HEK293 (cell line): ENCODE data around the gene GPC2.

Source experiments
- GFI1B ChIP-seq: fragments of 450-650 bp; formaldehyde crosslinking; IDR thresholded peaks from 2 replicates; pipeline ENCODE4 v1.5.1; 2016; ENCODE audit warnings: missing biosample characterization, missing genetic modification characterization
- KLF1 ChIP-seq: fragments of 450-650 bp; formaldehyde crosslinking; IDR thresholded peaks from 2 replicates; pipeline ENCODE4 v1.5.1; 2016; ENCODE audit warnings: missing biosample characterization, missing genetic modification characterization
- KLF10 ChIP-seq: fragments of 450-650 bp; IDR thresholded peaks from 2 replicates; pipeline ENCODE4 v1.5.1; 2018; ENCODE audit warnings: missing biosample characterization, mild to moderate bottlenecking, missing genetic modification characterization
- OVOL3 ChIP-seq: fragments of 450-650 bp; formaldehyde crosslinking; IDR thresholded peaks from 2 replicates; pipeline ENCODE4 v1.5.1; 2016; ENCODE audit warnings: missing biosample characterization, missing genetic modification characterization
- PRDM10 ChIP-seq: fragments of 450-650 bp; formaldehyde crosslinking; IDR thresholded peaks from 2 replicates; pipeline ENCODE4 v1.5.1; 2016; ENCODE audit warnings: missing biosample characterization, missing genetic modification characterization
- PRDM6 ChIP-seq: fragments of 450-650 bp; formaldehyde crosslinking; IDR thresholded peaks from 2 replicates; pipeline ENCODE4 v1.5.1; 2017; ENCODE audit warnings: missing biosample characterization, missing genetic modification characterization
- SALL2 ChIP-seq: fragments of 450-650 bp; formaldehyde crosslinking; IDR thresholded peaks from 2 replicates; pipeline ENCODE4 v1.5.0; 2017; ENCODE audit warnings: missing biosample characterization, mild to moderate bottlenecking, missing genetic modification characterization, borderline replicate concordance
- SCRT2 ChIP-seq: fragments of 450-650 bp; formaldehyde crosslinking; IDR thresholded peaks from 2 replicates; pipeline ENCODE4 v1.5.1; 2016; ENCODE audit warnings: missing biosample characterization, missing genetic modification characterization
- SP7 ChIP-seq: fragments of 450-650 bp; formaldehyde crosslinking; IDR thresholded peaks from 2 replicates; pipeline ENCODE4 v1.5.1; 2016; ENCODE audit warnings: missing biosample characterization, missing genetic modification characterization
- TSHZ1 ChIP-seq: fragments of 450-650 bp; formaldehyde crosslinking; IDR thresholded peaks from 2 replicates; pipeline ENCODE4 v1.5.1; 2016; ENCODE audit warnings: missing biosample characterization, missing genetic modification characterization, borderline replicate concordance
- ZNF132 ChIP-seq: fragments of 450-650 bp; formaldehyde crosslinking; IDR thresholded peaks from 2 replicates; pipeline ENCODE4 v1.5.1; 2017; ENCODE audit warnings: missing biosample characterization, missing genetic modification characterization, borderline replicate concordance
- ZNF174 ChIP-seq: fragments of 450-650 bp; formaldehyde crosslinking; IDR thresholded peaks from 2 replicates; pipeline ENCODE4 v1.5.0; 2017; ENCODE audit warnings: missing biosample characterization, mild to moderate bottlenecking, missing genetic modification characterization
- ZNF184 ChIP-seq: fragments of 450-650 bp; IDR thresholded peaks from 2 replicates; pipeline ENCODE4 v1.5.1; 2018; ENCODE audit warnings: missing biosample characterization, mild to moderate bottlenecking, missing genetic modification characterization
- ZNF2 ChIP-seq: fragments of 450-650 bp; formaldehyde crosslinking; IDR thresholded peaks from 2 replicates; pipeline ENCODE4 v1.5.1; 2016; ENCODE audit warnings: missing biosample characterization, missing genetic modification characterization
- ZNF214 ChIP-seq: fragments of 450-650 bp; formaldehyde crosslinking; IDR thresholded peaks from 2 replicates; pipeline ENCODE4 v1.5.1; 2017; ENCODE audit warnings: missing biosample characterization, mild to moderate bottlenecking, missing genetic modification characterization, borderline replicate concordance
- ZNF335 ChIP-seq: fragments of 450-650 bp; formaldehyde crosslinking; conservative IDR thresholded peaks from 2 replicates; pipeline ENCODE4 v1.5.1; 2016; ENCODE audit warnings: missing biosample characterization, missing genetic modification characterization
- ZNF350 ChIP-seq: fragments of 450-650 bp; formaldehyde crosslinking; IDR thresholded peaks from 2 replicates; pipeline ENCODE4 v1.5.0; 2017; ENCODE audit warnings: missing biosample characterization, mild to moderate bottlenecking, missing genetic modification characterization
- ZNF48 ChIP-seq: fragments of 450-650 bp; formaldehyde crosslinking; IDR thresholded peaks from 2 replicates; pipeline ENCODE4 v1.5.1; 2016; ENCODE audit warnings: missing biosample characterization, missing genetic modification characterization
- ZNF530 ChIP-seq: fragments of 450-650 bp; formaldehyde crosslinking; IDR thresholded peaks from 2 replicates; pipeline ENCODE4 v1.5.1; 2016; ENCODE audit warnings: low read depth, missing biosample characterization, missing genetic modification characterization
- ZNF544 ChIP-seq: fragments of 450-650 bp; formaldehyde crosslinking; IDR thresholded peaks from 2 replicates; pipeline ENCODE4 v1.5.0; 2017; ENCODE audit warnings: missing biosample characterization, missing genetic modification characterization
- ZNF626 ChIP-seq: fragments of 450-650 bp; sonication (Bioruptor Pico); formaldehyde crosslinking; IDR thresholded peaks from 2 replicates; pipeline ENCODE4 v1.5.1; 2018; ENCODE audit warnings: missing biosample characterization, missing genetic modification characterization, inconsistent platforms
- ZNF639 ChIP-seq: fragments of 450-650 bp; formaldehyde crosslinking; IDR thresholded peaks from 2 replicates; pipeline ENCODE4 v1.5.1; 2016; ENCODE audit warnings: missing biosample characterization, missing genetic modification characterization
- ZNF664 ChIP-seq: fragments of 450-650 bp; formaldehyde crosslinking; IDR thresholded peaks from 2 replicates; pipeline ENCODE4 v1.5.1; 2016; ENCODE audit warnings: missing biosample characterization, missing genetic modification characterization
- ZNF707 ChIP-seq: fragments of 450-650 bp; formaldehyde crosslinking; IDR thresholded peaks from 2 replicates; pipeline ENCODE4 v1.5.1; 2016; ENCODE audit warnings: missing biosample characterization, missing genetic modification characterization

Gene GPC2

GRCh38 chr7:100148225-100148558, 29.0 kb downstream of the GPC2 start (continued):
- TF ChIP-seq PRDM6 (tag by site-specific recombination) (no peak), ZNF544 (tag by site-specific recombination) (no peak), ZNF184 (tag by site-specific recombination) (no peak), ZNF350 (tag by site-specific recombination) (no peak), ZNF174 (no peak), ZNF2 (tag by site-specific recombination) (0 out of 2 replicates have a peak, but pooled peaks have one; percentile 27), KLF10 (tag by site-specific recombination) (peak; percentile 30; the same call in 1 of the 2 replicates), ZNF48 (no peak), ZNF335 (tag by site-specific recombination) (no peak; the same call in 1 of the 2 replicates), ZNF626 (tag by site-specific recombination) (no peak), TSHZ1 (tag by site-specific recombination) (no peak), OVOL3 (0 out of 2 replicates have a peak, but pooled peaks have one; percentile 60), GFI1B (peak; percentile 53; the same call in 1 of the 2 replicates), ZNF664 (tag by site-specific recombination) (no peak), ZNF707 (tag by site-specific recombination) (no peak), SALL2 (tag by site-specific recombination) (no peak), ZNF214 (tag by site-specific recombination) (no peak), ZNF530 (tag by site-specific recombination) (no peak), KLF1 (tag by site-specific recombination) (peak; percentile 47; the same call in 1 of the 2 replicates), ZNF639 (0 out of 2 replicates have a peak, but pooled peaks have one; percentile 20), SP7 (tag by site-specific recombination) (0 out of 2 replicates have a peak, but pooled peaks have one; percentile 13), SCRT2 (tag by site-specific recombination) (no peak), PRDM10 (no peak), ZNF132 (tag by site-specific recombination) (no peak)
